UCSD-AML1 (cell line): ENCODE data around the gene AUH.
"Not testable (repeated sequence)": the region's sequence is repeated elsewhere in the genome, so short reads cannot be mapped to it uniquely, and the experiment has no call there.

ENCODE experiments used
- DNase-seq: peaks from one replicate; lab custom pipeline; 2025; ENCODE audit not compliant: unreplicated experiment; lab: John Stamatoyannopoulos, UW

The AUH gene

GRCh38 chr9:91211414-91211813 is 150.3 kb downstream of the AUH start:
- DNase-seq = no peak

- DNase-seq = no peak
Observed at GRCh38 chr9:91210318-91210717, 151.4 kb downstream of the AUH start.

GRCh38 chr9:91208837-91209236 is 152.9 kb downstream of the AUH start:
- no peak for DNase-seq

GRCh38 chr9:91208419-91208745 is 153.3 kb downstream of the AUH start:
- no peak for DNase-seq

- no peak for DNase-seq
Observed at GRCh38 chr9:91207729-91208418, 153.8 kb downstream of the AUH start.

GRCh38 chr9:91207397-91207728 is 154.4 kb downstream of the AUH start:
- no peak for DNase-seq

- no peak for DNase-seq
Observed at GRCh38 chr9:91206806-91207205, 154.9 kb downstream of the AUH start.

GRCh38 chr9:91202736-91203283 is 158.9 kb downstream of the AUH start:
- DNase-seq = no peak

GRCh38 chr9:91200692-91201336 is 160.9 kb downstream of the AUH start:
- no peak for DNase-seq

- no peak for DNase-seq
Observed at GRCh38 chr9:91199739-91200497, 161.8 kb downstream of the AUH start.

GRCh38 chr9:91198881-91199280 is 162.8 kb downstream of the AUH start:
- DNase-seq = not testable (repeated sequence)

- no peak for DNase-seq
Observed at GRCh38 chr9:91198405-91198804, 163.3 kb downstream of the AUH start.

- no peak for DNase-seq
Observed at GRCh38 chr9:91197232-91198181, 164.2 kb downstream of the AUH start.

GRCh38 chr9:91196103-91196950 is 165.4 kb downstream of the AUH start:
- no peak for DNase-seq

GRCh38 chr9:91195372-91196012 is 166.2 kb downstream of the AUH start:
- no peak for DNase-seq

- peak; percentile 86 for DNase-seq
Observed at GRCh38 chr9:91193658-91194391, 167.9 kb downstream of the AUH start.

GRCh38 chr9:91193087-91193657 is 168.5 kb downstream of the AUH start:
- peak; percentile 72 for DNase-seq

- no peak for DNase-seq
Observed at GRCh38 chr9:91192381-91193086, 169.2 kb downstream of the AUH start.
